ENCODE results near the gene SSB. TPM values are rescaled to one million over a fixed set of nuclear protein-coding genes. Genes with fewer than 3 reads are reported as not detected.

Gene SSB
- total and polyA plus RNA-seq, 4 donors = 58.0 to 116 (median 71.3) TPM

GRCh38 chr2:169776252-169776761 lies 22.4 kb upstream of the SSB start:
- H3K9me3 ChIP-seq (ENCODE audit: control insufficient read depth in 4 of 4, insufficient read depth in 3 of 4, low read length in 3 of 4) = no peaks in the 10 kb centered on the region
- H3K27ac ChIP-seq (ENCODE audit: low read depth in 1 of 2, low read length in 1 of 2) = no peak overlapping the region
- DNase-seq = no peak
- H3K9ac ChIP-seq (ENCODE audit: insufficient read depth in 1 of 2, low read length in 2 of 2) = no peak overlapping the region
- no peak overlapping the region for H3K4me3 ChIP-seq
- no peaks in the 10 kb centered on the region for H3K4me1 ChIP-seq (ENCODE audit: control insufficient read depth in 5 of 5, insufficient read depth in 5 of 5, low read length in 5 of 5)
- WGBS, 2 donors = 65 to 71% methylated on average over 2 of the region's 2 CpGs
- no peak for ATAC-seq (ENCODE audit: insufficient read depth, low FRiP score)
- no peaks in the 10 kb centered on the region for H3K27me3 ChIP-seq (ENCODE audit: control insufficient read depth in 3 of 3, insufficient read depth in 3 of 3, low read length in 2 of 3)
- H3K36me3 ChIP-seq (ENCODE audit: control insufficient read depth in 4 of 4, insufficient read depth in 4 of 4, low read length in 4 of 4) = no peaks in the 10 kb centered on the region
- TF ChIP-seq CTCF (IDR thresholded peaks at IDR 0.05; ENCODE audit: control extremely low read depth, extremely low read depth) = no peak

DNA sequence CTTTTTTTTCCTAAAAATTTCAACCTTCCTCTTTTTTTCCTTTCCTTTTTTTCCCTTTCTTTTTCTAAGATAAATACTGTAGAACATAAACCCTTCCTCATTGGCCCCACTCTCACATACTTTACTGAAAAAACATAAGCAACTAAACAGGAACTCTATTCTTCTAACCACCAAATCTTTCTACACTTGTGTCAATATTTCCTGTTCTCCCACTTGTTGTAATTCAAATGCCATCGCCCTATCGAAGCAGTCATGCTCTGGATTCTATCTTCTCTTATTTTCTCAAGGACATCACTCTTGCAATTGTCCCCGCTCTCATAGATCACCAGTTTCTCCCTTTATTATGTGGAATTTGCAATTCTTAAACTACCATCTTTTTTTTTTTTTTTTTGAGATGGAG lies 20.2 kb upstream of the SSB start:
- Histone ChIP-seq H3K9ac (ENCODE audit: insufficient read depth in 1 of 2, low read length in 2 of 2) (no peak overlapping the region), H3K9me3 (ENCODE audit: control insufficient read depth in 4 of 4, insufficient read depth in 3 of 4, low read length in 3 of 4) (no peaks in the 10 kb centered on the region), H3K4me1 (ENCODE audit: control insufficient read depth in 5 of 5, insufficient read depth in 5 of 5, low read length in 5 of 5) (no peaks in the 10 kb centered on the region), H3K27ac (ENCODE audit: low read depth in 1 of 2, low read length in 1 of 2) (no peak overlapping the region), H3K36me3 (ENCODE audit: control insufficient read depth in 4 of 4, insufficient read depth in 4 of 4, low read length in 4 of 4) (no peaks in the 10 kb centered on the region), H3K4me3 (no peak overlapping the region), H3K27me3 (ENCODE audit: control insufficient read depth in 3 of 3, insufficient read depth in 3 of 3, low read length in 2 of 3) (no peaks in the 10 kb centered on the region)
- WGBS, 2 donors = 38 to 69% methylated on average over 3 of the region's 3 CpGs
- no peak for DNase-seq
- no peak for ATAC-seq (ENCODE audit: insufficient read depth, low FRiP score)
- no peak for TF ChIP-seq CTCF (IDR thresholded peaks at IDR 0.05; ENCODE audit: control extremely low read depth, extremely low read depth)

DNA sequence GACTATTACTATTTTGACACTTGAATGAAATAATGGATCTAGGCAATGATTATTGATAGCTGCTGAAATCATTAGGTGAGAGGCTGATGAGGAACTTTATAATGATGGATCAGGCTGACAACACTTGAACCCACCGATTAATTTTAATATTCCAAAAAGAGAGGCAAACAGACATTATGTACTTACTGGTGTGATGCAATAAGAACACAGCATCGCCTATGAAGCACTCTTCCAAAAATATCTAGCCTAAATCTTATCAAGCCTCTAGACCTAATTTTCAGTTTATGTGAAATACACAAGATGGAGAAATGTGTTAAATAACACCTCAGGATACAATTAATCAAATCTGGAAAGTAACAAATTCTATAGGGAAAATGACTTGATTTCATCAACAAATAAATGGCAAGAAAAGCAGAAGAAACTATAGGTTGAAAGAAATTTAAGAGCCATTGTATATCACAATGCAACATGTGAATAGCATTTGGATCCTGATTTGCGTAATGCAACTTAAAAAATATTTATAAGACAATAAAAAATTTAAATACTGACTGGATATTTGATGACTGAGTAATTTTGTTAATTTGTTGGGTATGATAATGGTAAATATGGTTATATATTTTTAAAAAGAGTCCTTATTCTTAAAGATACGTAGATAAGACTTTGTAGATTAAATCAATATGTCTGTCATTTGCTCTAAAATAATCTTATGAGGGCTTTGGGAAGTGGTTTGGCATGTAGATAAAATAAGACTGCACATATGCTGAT lies 17.2 kb upstream of the SSB start:
- H3K9ac ChIP-seq (ENCODE audit: insufficient read depth in 1 of 2, low read length in 2 of 2) = no peak overlapping the region
- no peaks in the 10 kb centered on the region for H3K4me1 ChIP-seq (ENCODE audit: control insufficient read depth in 5 of 5, insufficient read depth in 5 of 5, low read length in 5 of 5)
- ATAC-seq (ENCODE audit: insufficient read depth, low FRiP score) (no peak), DNase-seq (no peak)
- H3K36me3 ChIP-seq (ENCODE audit: control insufficient read depth in 4 of 4, insufficient read depth in 4 of 4, low read length in 4 of 4) = no peaks in the 10 kb centered on the region
- TF ChIP-seq CTCF (IDR thresholded peaks at IDR 0.05; ENCODE audit: control extremely low read depth, extremely low read depth) = no peak
- 77 to 91% methylated on average over 4 of the region's 4 CpGs for WGBS, 2 donors
- no peaks in the 10 kb centered on the region for H3K9me3 ChIP-seq (ENCODE audit: control insufficient read depth in 4 of 4, insufficient read depth in 3 of 4, low read length in 3 of 4)
- no peaks in the 10 kb centered on the region for H3K27me3 ChIP-seq (ENCODE audit: control insufficient read depth in 3 of 3, insufficient read depth in 3 of 3, low read length in 2 of 3)
- H3K4me3 ChIP-seq = no peak overlapping the region
- H3K27ac ChIP-seq (ENCODE audit: low read depth in 1 of 2, low read length in 1 of 2) = no peak overlapping the region

All from lung (tissue), 12 donors.